ENCODE data around the gene PHLPP1. TPM values are rescaled to one million over a fixed set of nuclear protein-coding genes. Genes with fewer than 3 reads are reported as not detected.

PHLPP1 gene
- total RNA-seq, 1 experiment from 2014 or later = 39.9 TPM

DNA sequence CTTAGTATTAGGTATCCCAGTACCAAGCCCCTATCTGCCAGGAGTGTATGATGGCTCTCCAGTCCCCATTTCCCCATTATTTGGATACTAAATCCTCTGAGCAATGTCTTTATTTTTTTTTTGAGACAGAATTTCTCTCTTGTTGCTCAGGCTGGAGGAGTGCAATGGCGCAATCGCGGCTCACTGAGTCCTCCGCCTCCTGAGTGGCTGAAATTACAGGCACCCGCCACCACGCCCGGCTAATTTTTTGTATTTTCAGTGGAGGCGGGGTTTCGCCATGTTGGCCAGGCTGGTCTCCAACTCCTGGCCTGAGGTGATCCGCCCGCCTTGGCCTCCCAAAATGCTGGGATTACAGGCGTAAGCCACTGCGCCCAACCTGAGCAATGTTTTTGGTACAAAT is 3.6 kb upstream of the PHLPP1 start:
- no peaks in the 10 kb centered on the region for H3K27me3 Mint-ChIP-seq (ENCODE audit: low read depth)
- WGBS (ENCODE audit: extremely low coverage, insufficient read length, low lambda C conversion rate) = no CpG with 5 or more reads among the region's 13 CpGs
- no peak overlapping the region for H2BK12ac ChIP-seq (ENCODE audit: insufficient read length, low read depth, low read length)

More for the DNA sequence above, 3.6 kb upstream of the PHLPP1 start:
- Histone ChIP-seq H4K20me1 (ENCODE audit: control insufficient read depth, insufficient read depth, insufficient read length) (no peaks in the 10 kb centered on the region), H3T11ph (ENCODE audit: low read length) (no peak overlapping the region), H3K14ac (ENCODE audit: insufficient read depth, low read length) (no peak overlapping the region), H3K9me3 (ENCODE audit: control insufficient read depth, low read depth, low read length) (no peaks in the 10 kb centered on the region), H3K4ac (ENCODE audit: low read depth, low read length) (no peak overlapping the region), H3K27me3 (ENCODE audit: insufficient read depth, low read length) (no peaks in the 10 kb centered on the region), H2AFZ (ENCODE audit: low read length) (no peak overlapping the region), H4K5ac (ENCODE audit: insufficient read length, low read depth, low read length) (no peak overlapping the region), H2BK20ac (ENCODE audit: low read depth, low read length, poor library complexity, severe bottlenecking) (no peak overlapping the region), H2BK5ac (ENCODE audit: insufficient read length, low read length) (no peak overlapping the region), H3K9ac (ENCODE audit: extremely low read depth, insufficient read length, low read length) (no peak overlapping the region), H4K8ac (replicated peaks; ENCODE audit: insufficient read length, low read depth, low read length) (no peak overlapping the region), H3K4me2 (ENCODE audit: insufficient read depth, insufficient read length, low read length) (no peak overlapping the region), H3K23ac (ENCODE audit: insufficient read length, low read depth, low read length) (no peak overlapping the region), H2BK120ac (ENCODE audit: low read depth, low read length, poor library complexity, severe bottlenecking) (no peak overlapping the region), H3K23me2 (ENCODE audit: insufficient read length, low read depth, low read length, poor library complexity, severe bottlenecking) (no peaks in the 10 kb centered on the region), H3K18ac (ENCODE audit: insufficient read length, low read depth, low read length) (no peak overlapping the region), H3K4me1 (ENCODE audit: insufficient read depth, low read length) (no peaks in the 10 kb centered on the region), H3K56ac (ENCODE audit: insufficient read length, low read depth, low read length) (no peak overlapping the region), H2AK5ac (ENCODE audit: insufficient read length, low read length) (no peak overlapping the region), H4K91ac (ENCODE audit: insufficient read length, low read depth, low read length) (no peak overlapping the region), H3K79me2 (ENCODE audit: insufficient read depth, low read length) (peaks cover 5% of the 10 kb centered on the region; the same call in 1 of the 2 replicates), H3K27ac (ENCODE audit: insufficient read length, low read depth, low read length) (no peak overlapping the region), H3K79me1 (ENCODE audit: insufficient read depth, low read depth, low read length, poor library complexity, severe bottlenecking) (no peaks in the 10 kb centered on the region), H2BK15ac (ENCODE audit: low read depth, low read length) (no peak overlapping the region)
- Mint-ChIP-seq H3K9me3 (no peaks in the 10 kb centered on the region), H3K36me3 (ENCODE audit: insufficient read depth in 1 of 3, low read depth in 3 of 3) (no peaks in the 10 kb centered on the region), H3K4me1 (peaks cover 13 to 15% of the 10 kb centered on the region in 2 experiments), H3K27ac (no peak overlapping the region), H3K4me3 (no peak overlapping the region)
- TF ChIP-seq, protein P1, sequence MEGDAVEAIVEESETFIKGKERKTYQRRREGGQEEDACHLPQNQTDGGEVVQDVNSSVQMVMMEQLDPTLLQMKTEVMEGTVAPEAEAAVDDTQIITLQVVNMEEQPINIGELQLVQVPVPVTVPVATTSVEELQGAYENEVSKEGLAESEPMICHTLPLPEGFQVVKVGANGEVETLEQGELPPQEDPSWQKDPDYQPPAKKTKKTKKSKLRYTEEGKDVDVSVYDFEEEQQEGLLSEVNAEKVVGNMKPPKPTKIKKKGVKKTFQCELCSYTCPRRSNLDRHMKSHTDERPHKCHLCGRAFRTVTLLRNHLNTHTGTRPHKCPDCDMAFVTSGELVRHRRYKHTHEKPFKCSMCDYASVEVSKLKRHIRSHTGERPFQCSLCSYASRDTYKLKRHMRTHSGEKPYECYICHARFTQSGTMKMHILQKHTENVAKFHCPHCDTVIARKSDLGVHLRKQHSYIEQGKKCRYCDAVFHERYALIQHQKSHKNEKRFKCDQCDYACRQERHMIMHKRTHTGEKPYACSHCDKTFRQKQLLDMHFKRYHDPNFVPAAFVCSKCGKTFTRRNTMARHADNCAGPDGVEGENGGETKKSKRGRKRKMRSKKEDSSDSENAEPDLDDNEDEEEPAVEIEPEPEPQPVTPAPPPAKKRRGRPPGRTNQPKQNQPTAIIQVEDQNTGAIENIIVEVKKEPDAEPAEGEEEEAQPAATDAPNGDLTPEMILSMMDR (conservative IDR thresholded peaks at IDR 0.05) = no peak
- no peak for DNase-seq

All from H9 (cell line).